ENCODE measurements around the gene CDH23. TPM values are rescaled to one million over a fixed set of nuclear protein-coding genes. Genes with fewer than 3 reads are reported as not detected.

The CDH23 gene
- total and polyA plus RNA-seq, 2 of the 8 experiments (the other 6 are each of a cell fraction or from before 2014, with no cell fraction given) = 1.9 to 4.9 TPM

- TF ChIP-seq KDM4A (IDR thresholded peaks at IDR 0.05; ENCODE audit: low read depth, low read length, severe bottlenecking) = no peak
- no peak for TF ChIP-seq USF2 (IDR thresholded peaks at IDR 0.05; ENCODE audit: low read length)
- TF ChIP-seq SIN3A (conservative IDR thresholded peaks at IDR 0.05 in 1 of 2, IDR thresholded peaks at IDR 0.05 in 1 of 2; ENCODE audit: low read depth in 1 of 2, low read length in 2 of 2) = no peak
- no peak for TF ChIP-seq EGR1 (IDR thresholded peaks at IDR 0.05; ENCODE audit: borderline replicate concordance, low read depth, low read length)
Observed at GRCh38 chr10:71755179-71755879, 358.6 kb downstream of the CDH23 start (continued).
